Peyer's patch (tissue), 4 donors: ENCODE measurements around the gene MAP3K5. TPM values are rescaled to one million over a fixed set of nuclear protein-coding genes. Genes with fewer than 3 reads are reported as not detected.

Source experiments
- DNase-seq, 3 donors: peaks; one replicate each; pipeline ENCODE4 v3.0.0-alpha.2; 2017 to 2019
- H3K27ac ChIP-seq, 4 donors: fragments of 200-600 bp; sonication (generic); one replicate each; pipeline ENCODE4 v1.5.1; 2016 to 2019
- H3K27me3 ChIP-seq, 2 donors: fragments of 200-600 bp; sonication (generic); one replicate each; pipeline ENCODE4 v1.5.1; 2019
- H3K36me3 ChIP-seq, 3 donors: fragments of 200-600 bp; sonication (generic); one replicate each; pipeline ENCODE4 v1.5.1; 2016 to 2019
- H3K4me1 ChIP-seq, 4 donors: fragments of 200-600 bp; sonication (generic); one replicate each; pipeline ENCODE4 v1.5.1; 2016 to 2019
- H3K4me3 ChIP-seq, 4 donors: fragments of 200-600 bp; sonication (generic); 1 replicate in 3 of 4; 2 replicates in 1 of 4; pipeline ENCODE4 v1.5.1; 2016 to 2019; ENCODE audit warnings: mild to moderate bottlenecking in 1 of 4
- H3K9me3 ChIP-seq, 4 donors: fragments of 200-600 bp; sonication (generic); one replicate each; pipeline ENCODE4 v1.5.1; 2016 to 2019; ENCODE audit warnings: mild to moderate bottlenecking in 1 of 4
- POLR2A ChIP-seq, 2 donors: fragments of 450-650 bp; IDR thresholded peaks; one replicate each; pipeline ENCODE4 v1.5.1; 2017; ENCODE audit warnings: antibody characterized with exemption in 2 of 2, mild to moderate bottlenecking in 2 of 2, moderate library complexity in 2 of 2
- total RNA-seq, 4 donors: library from RNA; depleted of rRNA; stranded (reverse); fragments of >200 nt; gene quantifications; one replicate each; pipeline ENCODE4 v1.1.0, GENCODE V29; 2016
- TF ChIP-seq, protein P1 (sequence below), 6 experiments: fragments of 450-650 bp in 4 of 6; fragments of 200-600 bp in 2 of 6; sonication (generic) in 1 of 6; IDR thresholded peaks; one replicate each; pipeline ENCODE4 v1.5.1; 2017 to 2019; ENCODE audit warnings: antibody characterized with exemption in 6 of 6, mild to moderate bottlenecking in 3 of 6, moderate library complexity in 1 of 6

The MAP3K5 gene
- total RNA-seq, 4 donors from 2014 or later = 14.2 to 46.2 (median 23.2) TPM

GRCh38 chr6:136599329-136600011 is 192.8 kb downstream of the MAP3K5 start:
- H3K9me3 ChIP-seq = no peaks in the 10 kb centered on the region
- TF ChIP-seq, protein P1, sequence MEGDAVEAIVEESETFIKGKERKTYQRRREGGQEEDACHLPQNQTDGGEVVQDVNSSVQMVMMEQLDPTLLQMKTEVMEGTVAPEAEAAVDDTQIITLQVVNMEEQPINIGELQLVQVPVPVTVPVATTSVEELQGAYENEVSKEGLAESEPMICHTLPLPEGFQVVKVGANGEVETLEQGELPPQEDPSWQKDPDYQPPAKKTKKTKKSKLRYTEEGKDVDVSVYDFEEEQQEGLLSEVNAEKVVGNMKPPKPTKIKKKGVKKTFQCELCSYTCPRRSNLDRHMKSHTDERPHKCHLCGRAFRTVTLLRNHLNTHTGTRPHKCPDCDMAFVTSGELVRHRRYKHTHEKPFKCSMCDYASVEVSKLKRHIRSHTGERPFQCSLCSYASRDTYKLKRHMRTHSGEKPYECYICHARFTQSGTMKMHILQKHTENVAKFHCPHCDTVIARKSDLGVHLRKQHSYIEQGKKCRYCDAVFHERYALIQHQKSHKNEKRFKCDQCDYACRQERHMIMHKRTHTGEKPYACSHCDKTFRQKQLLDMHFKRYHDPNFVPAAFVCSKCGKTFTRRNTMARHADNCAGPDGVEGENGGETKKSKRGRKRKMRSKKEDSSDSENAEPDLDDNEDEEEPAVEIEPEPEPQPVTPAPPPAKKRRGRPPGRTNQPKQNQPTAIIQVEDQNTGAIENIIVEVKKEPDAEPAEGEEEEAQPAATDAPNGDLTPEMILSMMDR (IDR thresholded peaks at IDR 0.05) = no peak
- no peak for TF ChIP-seq POLR2A (IDR thresholded peaks at IDR 0.05)
- H3K4me3 ChIP-seq = no peak overlapping the region
- H3K27me3 ChIP-seq = no peaks in the 10 kb centered on the region
- H3K36me3 ChIP-seq = peaks cover 0 to 12% (median 0%) of the 10 kb centered on the region in 3 donors
- peaks cover 0 to 2% (median 0%) of the 10 kb centered on the region in 4 donors for H3K4me1 ChIP-seq
- DNase-seq = no peak
- peak overlapping the region in 1 of 4 donors; percentile 28 for H3K27ac ChIP-seq

- Histone ChIP-seq H3K4me1 (peaks cover 0 to 8% (median 0%) of the 10 kb centered on the region in 4 donors), H3K4me3 (no peak overlapping the region), H3K27me3 (no peaks in the 10 kb centered on the region), H3K36me3 (peaks cover 0 to 4% (median 0%) of the 10 kb centered on the region in 3 donors), H3K9me3 (no peaks in the 10 kb centered on the region), H3K27ac (no peak overlapping the region)
- TF ChIP-seq, protein P1 (IDR thresholded peaks at IDR 0.05) = no peak
- TF ChIP-seq POLR2A (IDR thresholded peaks at IDR 0.05) = no peak
- DNase-seq = no peak
Observed at GRCh38 chr6:136598048-136598447, 194.2 kb downstream of the MAP3K5 start.

- no peak overlapping the region for H3K27ac ChIP-seq
- TF ChIP-seq POLR2A (IDR thresholded peaks at IDR 0.05) = no peak
- TF ChIP-seq, protein P1 (IDR thresholded peaks at IDR 0.05) = no peak
- no peaks in the 10 kb centered on the region for H3K27me3 ChIP-seq
- no peaks in the 10 kb centered on the region for H3K9me3 ChIP-seq
- H3K4me1 ChIP-seq = peaks cover 0 to 8% (median 0%) of the 10 kb centered on the region in 4 donors
- peaks cover 0 to 36% (median 0%) of the 10 kb centered on the region in 3 donors for H3K36me3 ChIP-seq
- H3K4me3 ChIP-seq = no peak overlapping the region
- DNase-seq = no peak
Observed at GRCh38 chr6:136594671-136595070, 197.6 kb downstream of the MAP3K5 start.

- H3K4me1 ChIP-seq = peaks cover 0 to 8% (median 0%) of the 10 kb centered on the region in 4 donors
- H3K36me3 ChIP-seq = peaks cover 0 to 41% (median 0%) of the 10 kb centered on the region in 3 donors
- no peaks in the 10 kb centered on the region for H3K27me3 ChIP-seq
- peak in 1 of 3 donors; percentile 54 for DNase-seq
- TF ChIP-seq, protein P1 (IDR thresholded peaks at IDR 0.05) = no peak
- TF ChIP-seq POLR2A (IDR thresholded peaks at IDR 0.05) = no peak
- H3K27ac ChIP-seq = peak overlapping the region in 1 of 4 donors; percentile 27
- H3K4me3 ChIP-seq = no peak overlapping the region
- H3K9me3 ChIP-seq = no peaks in the 10 kb centered on the region
Observed at GRCh38 chr6:136593748-136594490, 198.4 kb downstream of the MAP3K5 start.

DNA sequence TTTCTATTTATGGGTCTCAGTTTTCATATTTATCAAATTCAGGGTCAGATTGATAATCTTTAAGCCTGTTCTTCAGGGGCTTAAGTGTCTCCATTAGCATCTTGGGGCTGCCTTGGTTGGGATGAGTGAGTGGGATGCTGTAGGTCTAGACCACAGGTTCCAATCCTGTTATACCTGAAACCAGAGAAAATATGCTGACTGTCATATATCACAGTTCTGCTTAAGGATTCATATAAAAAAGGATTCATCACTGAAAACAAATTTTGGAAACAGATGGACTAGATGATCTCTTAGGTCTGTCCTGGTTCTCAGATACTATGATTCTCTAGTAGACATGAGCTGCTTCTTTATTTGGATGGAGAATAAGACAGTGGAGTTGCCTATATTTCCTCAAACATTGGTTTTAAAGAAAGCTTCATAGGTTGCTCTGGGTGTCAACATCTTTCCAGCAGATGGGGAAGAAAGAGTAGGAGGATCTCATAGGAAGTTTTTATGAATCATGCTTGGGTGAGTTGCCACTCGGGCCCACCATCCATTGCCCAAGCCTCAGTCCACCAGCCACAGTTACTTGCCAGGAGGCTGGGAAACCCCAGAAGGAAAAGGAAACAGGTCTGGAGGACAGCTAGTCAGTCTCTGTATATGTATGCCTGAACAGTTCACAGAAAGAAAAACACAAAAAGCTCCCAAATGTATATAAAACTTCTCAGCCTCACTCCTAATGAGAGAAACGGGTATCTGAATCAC is 199.2 kb downstream of the MAP3K5 start:
- H3K9me3 ChIP-seq = no peaks in the 10 kb centered on the region
- TF ChIP-seq POLR2A (IDR thresholded peaks at IDR 0.05) = no peak
- TF ChIP-seq, protein P1 (IDR thresholded peaks at IDR 0.05) = no peak
- H3K27ac ChIP-seq = no peak overlapping the region
- no peak for DNase-seq
- no peak overlapping the region for H3K4me3 ChIP-seq
- H3K27me3 ChIP-seq = no peaks in the 10 kb centered on the region
- peaks cover 0 to 8% (median 0%) of the 10 kb centered on the region in 4 donors for H3K4me1 ChIP-seq
- H3K36me3 ChIP-seq = peaks cover 0 to 49% (median 0%) of the 10 kb centered on the region in 3 donors
